ELR (cell line): Measurements from ENCODE around the gene PDGFA.

Experiments used
- DNase-seq: peaks from one replicate; pipeline ENCODE4 v3.0.0-alpha.2; 2015; ENCODE audit warnings: low read depth

The PDGFA gene

DNA sequence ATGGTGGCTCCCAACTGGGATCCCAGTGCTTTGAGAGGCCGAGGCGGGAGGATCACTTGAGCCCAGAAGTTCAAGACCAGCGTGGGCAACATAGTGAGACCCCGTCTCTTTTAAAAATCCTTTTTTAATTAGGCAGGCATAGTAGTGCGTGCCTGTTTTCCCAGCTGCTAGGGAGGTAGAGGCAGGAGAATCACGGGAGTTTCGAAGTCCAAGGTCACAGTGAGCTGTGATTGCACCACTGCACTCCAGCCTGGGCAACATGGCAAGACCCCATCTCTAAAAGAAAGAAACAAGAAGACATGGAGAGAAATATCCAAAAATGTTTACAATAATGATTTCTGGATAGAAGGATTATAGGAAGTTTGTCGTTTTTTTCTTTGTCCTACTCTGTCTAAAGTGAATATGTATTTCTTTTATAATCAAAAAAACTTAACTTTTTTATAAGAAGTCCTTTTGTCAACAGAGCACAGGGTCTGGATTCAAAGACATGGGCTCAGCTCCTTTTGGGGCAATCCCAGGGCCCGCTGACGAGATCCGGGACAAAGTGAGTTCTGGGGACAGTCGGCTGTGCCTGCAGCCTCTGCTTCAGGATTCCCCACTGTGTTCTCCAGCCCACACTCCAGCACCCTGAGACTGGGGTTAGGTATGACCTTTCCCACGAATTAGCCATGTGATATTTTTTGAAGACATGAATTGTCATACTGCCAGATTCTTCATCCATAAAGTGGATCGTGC is 45.6 kb downstream of the PDGFA start:
- DNase-seq = no peak

DNA sequence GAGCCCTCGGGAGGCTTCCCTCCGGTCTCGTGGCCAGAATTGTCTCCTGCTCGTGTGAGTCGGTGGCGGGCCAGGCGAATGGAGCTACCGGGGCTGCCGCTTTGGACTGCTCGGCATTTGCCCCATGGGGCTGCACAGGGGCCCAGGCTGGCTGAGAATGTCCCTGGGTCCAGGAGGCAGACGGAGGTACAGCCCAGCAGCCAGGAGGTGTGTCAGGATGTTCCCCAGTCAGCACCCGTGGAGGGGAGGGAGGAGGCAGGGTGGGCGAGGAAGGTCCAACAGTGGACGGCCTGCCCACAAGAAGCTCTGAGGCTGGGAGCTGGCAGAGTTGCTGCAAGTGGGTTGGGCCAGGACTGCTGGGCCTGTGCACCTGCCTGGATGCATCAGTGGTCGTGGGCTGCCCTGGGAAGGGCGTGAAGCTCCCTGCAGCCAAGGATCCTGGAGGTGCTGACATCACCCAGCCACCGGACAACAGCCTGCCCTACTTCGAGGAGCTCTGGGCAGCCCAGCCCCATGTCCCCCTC is 46.4 kb downstream of the PDGFA start:
- no peak for DNase-seq

DNA sequence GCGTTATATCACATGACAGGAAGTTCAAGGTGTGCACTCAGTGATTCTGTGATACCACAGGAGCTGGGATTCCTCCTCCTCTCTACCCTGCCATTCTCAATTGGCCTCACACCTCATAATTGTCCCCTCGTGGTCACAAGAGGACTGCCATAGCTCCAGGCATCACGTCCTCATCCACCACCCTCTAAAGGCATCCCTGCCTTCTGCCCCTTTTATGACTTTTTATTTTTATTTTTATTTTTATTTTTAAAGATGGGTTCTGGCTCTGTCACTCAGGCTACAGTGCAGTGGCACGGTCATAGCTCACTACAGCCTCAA is 47.0 kb downstream of the PDGFA start:
- no peak for DNase-seq

DNA sequence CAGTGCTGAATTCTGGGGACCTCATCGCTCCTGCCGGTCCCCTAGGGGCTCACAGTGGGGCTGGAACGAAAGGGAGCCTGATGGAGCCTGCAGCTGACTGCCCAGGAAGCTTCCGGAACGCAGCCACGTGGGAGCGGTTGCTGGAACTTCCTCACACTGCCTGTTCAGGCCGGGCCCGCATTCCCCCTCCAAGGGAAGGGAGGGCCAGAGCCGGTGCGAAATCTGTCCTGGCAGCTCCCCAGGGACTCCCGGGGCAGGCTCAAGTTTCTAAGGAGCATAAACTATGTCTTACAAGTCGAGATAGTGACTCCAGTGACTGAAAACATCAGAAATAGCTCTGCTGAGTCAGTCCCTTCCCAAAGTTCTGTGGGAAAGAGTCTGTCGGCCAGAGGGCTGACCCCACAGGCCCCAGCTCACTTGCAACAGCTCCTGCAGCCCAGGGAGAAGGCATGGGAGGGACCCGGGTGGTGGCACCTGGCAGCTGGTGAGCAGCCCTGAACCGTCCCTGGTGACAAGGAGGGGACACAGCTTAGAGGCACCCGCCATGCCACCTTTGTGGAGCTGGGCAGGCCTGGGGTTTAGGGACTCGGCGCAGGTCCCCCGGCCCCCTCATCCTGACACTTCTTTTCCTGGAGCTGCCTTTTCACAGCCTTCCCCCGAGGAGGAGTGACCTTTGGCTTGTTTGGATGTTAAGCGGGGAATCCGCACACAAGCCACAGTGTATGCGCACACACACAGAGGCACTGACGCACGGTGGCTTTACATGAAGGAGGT is 47.6 kb downstream of the PDGFA start:
- peak; percentile 58 for DNase-seq

DNA sequence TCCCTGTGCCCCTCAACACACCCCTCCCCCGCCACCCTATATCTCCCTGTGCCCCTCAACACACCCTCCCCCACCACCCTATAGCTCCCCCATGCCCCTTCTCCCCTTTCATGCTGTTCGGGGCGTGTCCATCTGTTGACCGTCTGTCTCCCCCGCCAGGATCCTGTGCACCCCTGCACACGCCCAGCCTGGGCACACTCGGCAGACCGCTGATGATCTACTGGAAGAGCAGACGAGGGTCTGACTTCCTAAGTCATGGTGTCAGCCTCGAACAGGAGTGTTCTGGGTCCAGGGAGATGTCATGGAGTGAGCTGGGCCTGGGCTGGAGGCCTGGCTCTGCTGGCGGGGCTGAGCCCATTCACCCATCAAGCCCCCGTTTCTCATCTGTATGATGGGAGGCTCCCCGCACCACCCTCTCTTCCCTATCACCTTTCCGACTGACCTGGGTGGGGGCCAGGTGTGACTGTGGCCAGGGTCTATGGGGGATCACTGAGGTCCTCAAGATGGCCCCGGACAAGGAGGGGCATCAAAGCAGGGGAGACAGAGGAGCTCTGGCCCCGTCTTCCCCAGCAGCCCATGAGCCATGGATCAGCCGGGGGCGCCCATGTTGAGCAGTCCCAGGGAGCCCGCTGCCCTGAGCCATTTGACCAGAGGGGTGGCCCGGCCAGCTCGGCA is 48.3 kb downstream of the PDGFA start:
- no peak for DNase-seq

DNA sequence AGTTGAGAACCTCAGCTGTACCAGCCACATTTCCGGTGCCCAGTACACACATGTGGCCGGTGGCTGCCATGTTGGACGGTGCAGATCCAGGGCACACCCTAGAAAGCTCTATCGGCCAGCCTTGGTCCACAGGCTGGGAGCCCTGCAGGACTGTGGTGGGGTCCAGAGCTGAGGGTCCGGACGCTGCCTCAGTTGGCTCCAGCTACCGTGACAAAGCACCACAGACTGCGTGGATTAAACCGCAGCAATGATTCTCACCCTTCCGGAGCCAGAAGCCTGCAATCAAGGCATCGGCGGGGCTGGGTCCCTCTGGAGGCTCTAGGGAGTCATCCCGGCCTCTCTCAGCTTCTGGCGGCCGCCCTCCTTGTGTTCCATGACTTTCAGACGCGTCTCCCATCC is 50.1 kb downstream of the PDGFA start:
- no peak for DNase-seq

DNA sequence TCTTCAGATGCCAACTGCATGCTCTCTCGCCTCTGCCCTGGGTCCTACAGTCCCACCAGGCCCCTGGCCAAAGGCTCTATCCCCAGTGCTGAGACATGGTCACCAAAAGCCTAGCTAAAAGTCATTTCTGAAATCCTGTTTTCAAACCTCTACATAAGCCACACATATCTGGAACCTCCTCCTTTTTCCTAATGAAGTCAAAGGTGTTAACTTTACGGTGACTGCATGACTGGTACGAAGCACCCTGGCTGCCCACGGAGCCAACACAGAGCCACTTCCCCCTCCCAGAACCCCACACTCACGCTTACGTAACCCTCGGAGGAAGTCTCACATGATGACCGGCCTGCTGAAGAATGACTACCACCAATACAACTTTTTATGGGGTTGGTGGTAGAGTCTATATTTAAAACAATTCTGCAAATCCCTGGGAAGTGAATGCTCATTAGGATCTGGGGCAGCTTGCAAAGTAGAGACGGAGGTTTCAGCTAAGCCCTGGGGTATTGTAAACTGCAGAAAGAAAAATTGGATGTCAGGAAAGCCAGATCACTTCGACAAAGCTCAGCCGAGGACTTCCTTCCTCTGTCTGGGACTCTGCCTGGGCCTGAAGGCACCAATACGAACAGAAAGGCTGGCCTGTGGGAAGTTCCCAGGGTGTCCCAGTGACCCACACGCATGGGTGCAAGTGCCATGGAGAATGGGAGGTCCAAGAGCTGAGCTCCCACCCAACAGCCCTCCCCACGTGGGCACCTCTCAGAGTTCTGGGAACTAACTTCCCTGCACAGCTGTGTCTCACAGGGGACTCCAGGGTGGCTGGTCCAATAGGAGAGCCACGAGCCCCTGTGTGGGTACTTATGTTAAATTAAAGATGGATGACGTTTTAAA is 50.7 kb downstream of the PDGFA start:
- peak; percentile 77 for DNase-seq

DNA sequence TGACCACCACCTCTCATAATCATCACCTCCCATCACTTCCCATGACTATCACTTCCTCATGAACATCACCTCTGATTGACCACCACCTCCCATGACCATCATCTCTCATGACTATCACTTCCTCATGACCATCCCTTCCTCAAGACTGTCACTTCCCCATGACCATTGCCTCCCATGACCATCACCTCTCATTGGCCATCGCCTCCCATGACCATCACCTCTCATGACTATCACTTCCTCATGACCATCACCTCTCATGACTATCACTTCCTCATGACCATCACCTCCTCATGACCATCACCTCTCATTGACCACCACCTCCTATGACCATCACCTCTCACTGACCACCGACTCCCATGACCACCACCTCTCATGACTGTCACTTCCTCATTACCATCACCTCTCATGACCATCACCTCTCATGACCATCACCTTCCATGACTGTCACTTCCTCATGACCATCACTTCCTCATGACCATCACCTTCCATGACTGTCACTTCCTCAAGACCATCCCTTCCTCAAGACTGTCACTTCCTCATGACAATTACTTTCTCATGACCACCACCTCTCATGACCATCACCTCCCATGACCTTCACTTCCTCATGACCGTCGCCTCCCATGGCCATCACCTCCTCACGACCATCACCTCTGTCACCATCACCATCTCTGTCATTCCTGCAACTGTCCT is 51.6 kb downstream of the PDGFA start:
- DNase-seq = no peak

DNA sequence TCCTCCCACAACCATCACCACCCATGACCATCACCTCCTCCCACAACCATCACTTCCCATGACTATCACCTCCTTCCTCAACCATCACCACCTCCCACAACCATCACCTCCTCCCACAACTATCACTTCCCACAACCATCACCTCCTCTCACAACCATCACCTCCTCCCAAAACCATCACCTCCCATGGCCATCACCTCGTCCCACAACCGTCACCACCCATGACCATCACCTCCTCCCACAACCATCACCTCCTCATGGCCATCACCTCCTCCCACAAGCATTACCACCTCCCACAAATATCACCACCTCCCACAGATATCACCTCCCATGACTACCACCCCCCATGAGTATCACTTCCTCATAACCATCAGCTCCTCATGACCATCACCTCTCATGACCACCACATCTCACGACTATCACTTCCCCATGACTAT is 52.2 kb downstream of the PDGFA start:
- DNase-seq = no peak

DNA sequence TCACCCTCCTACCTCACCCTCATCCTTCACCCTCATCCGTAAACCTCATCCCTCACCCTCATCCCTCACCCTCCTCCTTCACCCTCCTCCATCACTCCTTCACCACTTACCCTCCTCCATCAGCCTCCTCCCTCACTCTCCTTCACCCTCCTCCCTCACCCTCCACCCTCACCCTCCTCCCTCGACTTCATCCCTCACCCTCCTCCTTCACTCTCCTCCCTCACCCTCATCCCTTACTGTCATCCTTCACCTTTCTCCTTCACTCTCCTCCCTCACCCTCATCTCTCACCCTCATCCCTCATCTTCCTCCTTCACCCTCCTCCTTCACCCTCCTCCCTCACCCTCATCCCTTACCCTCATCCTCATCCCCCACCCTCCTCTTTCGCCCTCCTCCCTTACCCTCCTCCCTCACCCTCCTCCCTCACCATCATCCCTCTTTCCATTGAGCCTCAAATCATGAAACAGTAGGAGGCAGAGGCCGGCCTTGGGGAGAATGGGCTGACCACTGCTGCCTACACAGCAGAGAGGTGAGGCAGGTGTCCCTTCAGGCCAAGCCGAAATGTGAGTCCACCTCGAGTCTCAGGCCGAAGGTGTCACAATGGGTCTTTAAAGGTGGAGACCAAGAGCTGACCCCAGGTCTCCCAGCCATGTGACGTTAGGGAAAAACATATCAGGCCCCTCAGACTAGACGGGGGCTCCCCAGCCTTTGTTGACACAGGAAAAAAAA is 53.0 kb downstream of the PDGFA start:
- DNase-seq = no peak

DNA sequence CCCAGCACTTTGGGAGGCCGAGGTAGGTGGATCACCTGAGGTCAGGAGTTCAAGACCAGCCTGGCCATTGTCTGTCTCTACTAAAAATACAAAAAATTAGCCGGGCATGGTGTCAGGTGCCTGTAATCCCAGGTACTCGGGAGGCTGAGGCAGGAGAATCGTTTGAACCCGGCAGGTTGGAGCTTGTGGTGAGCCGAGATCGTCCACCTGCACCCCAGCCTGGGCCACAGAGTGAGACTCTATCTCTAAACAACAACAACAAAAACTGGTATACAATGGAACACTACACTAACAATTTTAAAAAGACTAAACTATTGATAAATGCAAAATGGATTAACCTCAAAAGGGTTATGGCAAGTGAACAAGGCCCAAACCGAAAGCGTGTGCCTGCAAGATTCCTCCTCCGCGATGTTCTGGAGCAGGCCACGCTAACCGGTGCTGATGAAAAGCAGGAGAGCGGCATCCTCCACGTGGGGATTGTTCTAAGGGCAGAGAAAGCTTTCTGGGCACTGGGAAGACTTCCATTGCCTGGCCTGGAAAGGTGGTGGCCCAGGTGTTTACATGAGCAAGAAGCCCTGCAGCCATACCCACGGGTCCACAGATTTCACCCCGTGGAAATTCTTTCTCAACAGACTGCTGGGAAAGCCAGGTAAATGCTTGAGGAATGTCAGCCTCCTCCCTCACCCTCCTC is 53.8 kb downstream of the PDGFA start:
- DNase-seq = peak; percentile 27

DNA sequence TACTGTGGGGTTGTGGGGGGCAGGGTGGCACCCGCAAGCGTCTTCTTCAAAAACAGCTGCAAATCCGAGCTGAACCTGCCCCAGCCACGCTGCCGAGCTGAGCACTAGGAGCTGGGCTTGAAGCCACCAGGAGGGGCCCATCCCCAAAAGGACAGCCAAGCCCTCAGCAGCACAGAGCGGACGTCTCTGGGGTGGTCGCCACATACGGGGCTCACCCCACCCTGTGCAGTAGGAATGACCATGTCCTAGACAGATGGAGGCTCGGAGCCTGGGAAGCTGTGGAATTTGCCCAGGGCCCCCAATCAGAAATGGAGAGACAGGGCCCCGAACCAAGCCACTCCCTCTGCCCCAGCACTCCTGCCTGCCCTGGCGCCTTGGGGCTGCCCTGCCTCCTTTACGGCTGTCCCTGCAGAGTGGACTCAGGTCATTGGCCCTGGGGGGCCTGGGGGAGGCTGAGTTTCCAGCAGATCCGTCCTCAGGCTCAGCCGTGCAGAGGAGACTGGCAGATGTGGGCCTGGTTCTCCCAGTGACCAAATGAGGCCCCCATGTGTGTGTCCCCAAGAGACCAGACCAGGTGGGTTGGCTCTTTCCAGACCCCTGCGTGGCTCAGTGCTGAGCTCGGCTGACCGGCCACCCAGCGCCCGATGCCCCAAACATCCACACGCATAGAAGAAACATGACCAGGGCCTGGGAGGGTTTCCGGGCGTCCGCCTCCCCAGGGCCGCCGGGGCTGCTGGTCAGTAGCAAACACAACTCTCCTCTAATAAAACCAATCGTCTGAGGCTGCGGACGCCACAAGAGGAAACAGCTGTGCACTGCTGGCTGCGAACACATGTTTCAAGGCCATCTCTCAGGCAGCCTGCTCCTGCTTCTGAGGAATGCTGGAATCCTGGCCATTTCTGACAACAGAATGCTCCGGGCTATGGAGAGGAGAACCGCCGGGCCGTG is 54.9 kb downstream of the PDGFA start:
- no peak for DNase-seq

DNA sequence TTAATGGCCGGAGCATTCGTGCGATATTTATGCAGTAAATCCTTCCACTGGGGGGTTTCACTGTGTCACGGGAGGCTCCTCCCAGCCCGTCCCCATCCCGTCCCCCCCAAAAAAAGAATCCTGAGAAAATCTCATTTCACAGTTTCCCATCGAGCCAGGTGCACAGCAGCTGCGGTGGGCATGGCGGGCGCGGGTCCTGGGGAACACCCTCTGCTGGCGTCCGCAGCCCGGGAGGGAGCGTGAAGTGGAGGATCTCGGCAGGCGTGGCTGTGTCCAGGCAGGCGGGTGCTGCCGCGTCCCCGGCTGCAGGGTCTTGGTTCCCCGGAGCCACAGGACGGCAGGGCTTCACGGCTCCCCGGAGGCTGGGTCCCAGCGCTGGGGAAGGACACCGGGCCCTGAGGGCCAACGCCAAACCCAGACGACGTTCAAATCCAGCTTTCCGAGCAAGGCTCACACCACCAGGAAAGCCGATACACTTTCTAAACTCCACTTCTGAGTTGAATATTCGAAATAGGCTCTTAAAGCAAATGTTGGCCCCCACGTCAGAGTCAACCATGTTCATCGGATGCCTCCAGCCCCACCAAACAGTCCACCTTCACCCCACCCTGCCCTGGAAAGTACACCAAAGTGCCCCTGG is 55.7 kb downstream of the PDGFA start:
- no peak for DNase-seq

DNA sequence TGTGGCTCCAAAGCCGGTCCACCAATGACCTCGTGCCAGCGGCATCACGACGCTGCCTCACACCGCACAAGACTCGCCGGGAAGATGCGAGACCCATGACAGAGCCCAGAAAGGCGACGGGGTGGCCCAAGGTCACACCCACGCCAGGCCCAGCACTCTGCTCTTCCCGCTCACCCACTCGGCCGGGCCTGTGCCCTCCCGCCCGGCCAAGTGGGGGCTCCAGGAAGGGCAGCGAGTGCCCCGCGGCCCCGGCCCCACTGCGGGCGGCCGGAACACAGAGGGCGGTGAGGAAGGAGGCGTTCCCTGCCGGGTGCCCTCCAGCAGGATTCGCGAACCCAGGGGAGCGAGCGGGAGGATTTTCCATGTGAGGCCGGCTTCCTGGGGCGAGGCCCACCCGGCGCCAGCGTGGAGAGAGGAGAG is 56.3 kb downstream of the PDGFA start:
- DNase-seq = no peak

DNA sequence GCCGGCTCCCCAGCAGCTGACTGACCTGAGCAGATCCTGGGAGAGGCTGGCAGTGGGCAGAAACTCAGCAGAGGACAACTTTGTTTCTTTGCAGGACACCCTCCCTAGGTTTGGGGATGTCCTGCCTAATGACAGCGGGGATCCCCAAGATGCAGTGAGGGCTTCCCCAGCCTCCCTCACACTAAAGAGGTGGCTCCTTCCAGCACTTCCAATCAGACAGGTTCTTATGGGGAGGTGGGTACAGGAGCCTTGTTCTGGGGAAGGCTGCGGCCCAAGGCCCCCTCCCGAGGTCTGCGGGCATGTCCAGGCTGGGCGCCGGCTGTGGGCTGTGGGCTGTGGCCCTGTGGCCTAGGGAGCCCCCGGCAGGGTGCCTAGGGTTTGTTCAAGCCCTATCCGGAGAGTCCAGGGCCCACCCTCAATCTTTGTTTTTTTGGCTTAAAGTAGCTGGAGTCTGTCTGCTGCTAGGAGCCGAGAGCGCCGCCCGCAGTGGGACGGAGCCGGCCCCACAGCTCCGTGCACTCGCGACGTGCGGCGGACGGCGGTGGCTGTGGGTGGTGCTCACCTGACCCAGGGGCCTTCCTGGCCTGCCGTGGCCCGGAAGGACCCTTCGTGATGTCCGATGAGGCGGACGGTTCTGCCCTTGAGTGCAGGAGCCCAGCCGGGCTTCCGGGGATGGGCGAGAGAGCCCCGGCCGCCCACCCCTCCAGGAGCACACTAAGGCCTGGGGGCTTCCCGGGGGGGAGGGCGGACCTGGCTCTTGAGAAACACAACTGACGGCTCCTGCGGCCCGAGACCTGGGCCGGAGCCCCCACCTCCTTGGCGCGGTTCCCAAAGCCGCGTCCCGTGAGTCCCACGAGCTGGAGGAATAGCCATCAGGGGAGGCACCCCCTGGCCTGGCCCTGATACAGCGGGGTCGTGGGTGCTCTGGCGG is 57.2 kb downstream of the PDGFA start:
- DNase-seq = no peak

DNA sequence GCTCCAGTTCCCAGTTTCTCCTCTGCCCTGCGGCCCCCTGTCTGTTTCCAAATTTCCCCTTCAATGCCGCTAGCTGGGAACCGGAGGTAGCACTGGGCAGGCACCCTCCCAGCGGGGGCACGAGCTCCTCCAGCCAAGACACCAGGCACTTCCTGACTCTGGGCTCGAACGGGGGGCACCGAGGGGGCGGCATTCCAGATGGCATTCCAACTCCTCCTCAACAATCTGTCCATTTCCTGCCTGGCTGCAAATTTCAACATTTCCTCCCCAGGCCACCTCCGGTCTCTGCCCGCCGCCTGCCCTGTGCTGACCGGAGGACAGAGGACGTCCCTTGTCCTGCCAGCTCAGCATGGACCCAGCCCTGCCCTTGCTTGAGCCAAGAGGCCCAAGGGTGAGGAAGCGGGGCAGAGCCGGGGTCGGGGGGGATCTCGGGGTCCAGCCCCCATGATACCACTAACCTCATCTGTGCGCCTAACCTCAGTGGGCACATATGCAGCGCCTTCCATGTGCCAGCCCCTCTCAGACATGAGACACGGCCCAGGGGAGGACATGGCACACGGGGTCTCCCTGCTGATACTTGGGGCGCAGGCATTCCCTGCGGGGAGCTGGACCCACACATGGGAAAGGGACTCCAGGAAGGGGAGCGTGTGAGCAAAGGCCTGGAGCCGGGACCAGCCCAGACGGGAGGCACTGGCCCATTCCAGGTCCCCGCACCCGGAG is 58.0 kb downstream of the PDGFA start:
- peak; percentile 50 for DNase-seq

DNA sequence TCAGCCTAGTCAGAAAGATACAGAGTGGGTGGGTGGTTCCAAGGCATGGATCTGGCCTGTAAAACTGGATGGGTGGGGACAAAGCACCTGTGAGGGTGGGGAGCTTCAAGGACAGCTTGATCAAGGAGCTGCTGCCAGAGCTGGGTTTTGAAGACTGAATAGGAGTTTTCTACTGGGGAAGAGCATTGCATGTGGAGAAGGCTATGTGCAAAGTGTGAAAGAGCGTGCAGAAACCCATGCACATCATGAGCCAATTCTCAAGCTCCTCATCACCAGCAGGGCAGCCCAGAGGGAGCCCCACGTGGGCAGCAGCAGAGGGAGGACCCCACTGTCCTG is 58.6 kb downstream of the PDGFA start:
- DNase-seq = no peak
